ENCODE results near the gene NRXN3. TPM values are rescaled to one million over a fixed set of nuclear protein-coding genes. Genes with fewer than 3 reads are reported as not detected.

Gene NRXN3
- total and polyA plus RNA-seq, 7 donors = 0.06 to 0.74 (median 0.15) TPM

DNA sequence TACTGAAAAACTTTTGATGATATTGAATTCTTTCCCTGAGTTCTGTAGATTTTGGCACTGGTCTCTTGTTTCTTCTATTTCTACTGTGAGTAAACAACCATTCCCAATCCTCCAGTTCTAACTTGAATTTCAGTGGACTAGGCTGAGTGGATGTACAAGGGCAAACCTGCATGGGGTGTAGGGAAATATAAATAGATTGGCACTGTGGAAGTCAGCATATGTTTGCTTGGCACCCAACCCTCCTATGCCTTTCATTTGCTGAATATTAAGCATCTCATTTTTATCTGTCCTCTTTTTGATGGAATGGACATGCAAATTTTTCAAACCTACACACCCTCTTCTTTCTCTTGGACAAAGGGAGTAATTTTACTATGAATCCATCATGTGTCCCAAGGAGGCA lies 1212.9 kb downstream of the NRXN3 start:
- intact Hi-C loops (cut with DNase I) = no loop called here
- no peak for TF ChIP-seq CTCF (IDR thresholded peaks at IDR 0.05)
- H3K4me1 ChIP-seq = no peaks in the 10 kb centered on the region
- H3K27me3 ChIP-seq (ENCODE audit: insufficient read depth in 3 of 3, low read length in 2 of 3) = no peaks in the 10 kb centered on the region
- no peaks in the 10 kb centered on the region for H3K36me3 ChIP-seq (ENCODE audit: insufficient read depth in 1 of 2, low read depth in 1 of 2)
- no peaks in the 10 kb centered on the region for H3K9me3 ChIP-seq
- DNase-seq (no peak), ATAC-seq (no peak)
- H3K4me3 ChIP-seq = no peak overlapping the region
- no peak overlapping the region for H3K27ac ChIP-seq

DNA sequence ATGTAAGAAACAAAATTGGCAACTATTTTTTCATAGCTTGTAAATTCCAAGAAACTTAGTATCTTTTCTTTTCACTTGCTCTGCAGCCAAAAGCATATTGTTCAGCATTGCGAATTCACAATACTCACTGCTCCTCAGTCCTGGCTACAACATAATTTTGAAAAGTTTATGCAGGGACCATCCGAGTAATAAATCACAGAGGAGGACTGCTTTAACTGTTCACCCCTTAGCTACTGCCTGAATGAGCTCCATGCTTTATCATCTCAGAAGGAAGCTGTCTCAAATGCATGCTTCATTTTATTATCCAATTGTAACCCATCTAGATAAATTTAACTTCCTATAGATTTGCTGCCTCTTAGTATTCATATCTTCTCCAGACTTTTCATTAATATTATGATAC lies 1213.3 kb downstream of the NRXN3 start:
- H3K27ac ChIP-seq = no peak overlapping the region
- TF ChIP-seq CTCF (IDR thresholded peaks at IDR 0.05) = no peak
- no peaks in the 10 kb centered on the region for H3K27me3 ChIP-seq (ENCODE audit: insufficient read depth in 3 of 3, low read length in 2 of 3)
- DNase-seq = no peak
- intact Hi-C loops (cut with DNase I) = no loop called here
- ATAC-seq = no peak
- no peaks in the 10 kb centered on the region for H3K36me3 ChIP-seq (ENCODE audit: insufficient read depth in 1 of 2, low read depth in 1 of 2)
- no peaks in the 10 kb centered on the region for H3K4me1 ChIP-seq
- 54 to 56% (median 54%) methylated on average over 2 of the region's 2 CpGs for WGBS, 3 donors
- H3K9me3 ChIP-seq = no peaks in the 10 kb centered on the region
- H3K4me3 ChIP-seq = no peak overlapping the region

GRCh38 chr14:79395061-79395460 lies 1224.9 kb downstream of the NRXN3 start:
- intact Hi-C loops (cut with DNase I) = no loop called here
- no peak for ATAC-seq

DNA sequence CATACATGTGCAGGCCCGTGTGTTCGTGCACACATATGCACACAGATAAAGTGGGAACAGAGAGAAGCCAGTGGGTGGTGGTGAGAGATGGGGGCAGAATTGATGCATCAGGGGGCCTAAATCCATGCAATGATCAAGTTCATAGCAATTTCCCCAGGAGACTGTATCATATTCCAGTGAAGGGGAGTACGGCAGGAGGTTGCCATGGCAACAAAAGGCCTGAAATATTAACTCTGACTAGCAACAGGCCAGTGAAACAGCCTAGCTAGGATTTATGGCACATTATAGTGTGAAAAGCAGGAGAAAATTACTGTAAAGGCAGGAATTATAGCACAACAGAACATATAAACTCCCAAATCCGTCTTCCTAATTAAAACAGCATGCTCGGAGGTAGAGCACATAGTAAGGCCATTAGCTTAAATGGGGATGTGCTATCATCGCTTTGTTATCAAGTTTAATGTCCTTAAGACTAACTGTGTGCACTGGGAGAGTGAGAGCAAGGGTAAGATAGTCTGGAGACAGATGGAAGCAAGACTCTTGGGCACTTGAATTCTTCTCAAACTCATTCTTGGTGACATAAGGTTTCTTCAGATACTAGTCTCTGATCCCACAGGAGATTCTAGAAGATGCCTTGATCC lies 1234.8 kb downstream of the NRXN3 start:
- TF ChIP-seq CTCF (IDR thresholded peaks at IDR 0.05) = no peak
- DNase-seq (no peak), ATAC-seq (no peak)
- Histone ChIP-seq H3K36me3 (ENCODE audit: insufficient read depth in 1 of 2, low read depth in 1 of 2) (no peaks in the 10 kb centered on the region), H3K9me3 (no peaks in the 10 kb centered on the region), H3K27ac (no peak overlapping the region), H3K4me3 (no peak overlapping the region), H3K4me1 (no peaks in the 10 kb centered on the region), H3K27me3 (ENCODE audit: insufficient read depth in 3 of 3, low read length in 2 of 3) (peaks cover 0 to 2% (median 0%) of the 10 kb centered on the region in 3 donors)
- intact Hi-C loops (cut with DNase I) = no loop called here
- WGBS, 3 donors = 48 to 58% (median 50%) methylated on average over 6 of the region's 6 CpGs

More at GRCh38 chr14:79395061-79395460, 1224.9 kb downstream of the NRXN3 start:
- H3K27ac ChIP-seq = no peak overlapping the region
- no peak for TF ChIP-seq CTCF (IDR thresholded peaks at IDR 0.05)
- no peaks in the 10 kb centered on the region for H3K36me3 ChIP-seq (ENCODE audit: insufficient read depth in 1 of 2, low read depth in 1 of 2)
- H3K27me3 ChIP-seq (ENCODE audit: insufficient read depth in 3 of 3, low read length in 2 of 3) = no peaks in the 10 kb centered on the region
- no peak for DNase-seq
- no peaks in the 10 kb centered on the region for H3K4me1 ChIP-seq
- H3K4me3 ChIP-seq = no peak overlapping the region
- H3K9me3 ChIP-seq = no peaks in the 10 kb centered on the region

DNA sequence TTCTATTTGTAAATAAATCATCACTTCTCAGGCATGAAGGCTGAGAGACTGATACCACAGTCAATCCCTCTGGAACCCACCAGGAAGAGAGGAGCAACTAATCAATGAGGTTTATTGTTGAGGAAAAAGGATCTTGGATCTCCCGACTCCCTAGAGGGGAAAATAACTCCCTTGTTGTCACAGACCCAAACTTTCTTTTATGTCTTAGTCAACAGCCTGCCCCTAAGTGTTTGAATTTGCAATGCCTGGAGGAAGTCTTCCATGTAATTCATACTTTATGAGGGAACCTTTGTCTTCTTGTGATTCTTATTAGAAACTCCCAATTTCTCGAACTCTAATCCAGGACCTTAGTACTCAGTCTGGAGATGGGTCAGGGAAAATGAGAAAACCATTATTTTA lies 1235.3 kb downstream of the NRXN3 start:
- H3K4me3 ChIP-seq = no peak overlapping the region
- 41 to 50% (median 48%) methylated on average over 2 of the region's 2 CpGs for WGBS, 3 donors
- ATAC-seq = no peak
- no peak for TF ChIP-seq CTCF (IDR thresholded peaks at IDR 0.05)
- no peaks in the 10 kb centered on the region for H3K4me1 ChIP-seq
- peaks cover 0 to 2% (median 0%) of the 10 kb centered on the region in 3 donors for H3K27me3 ChIP-seq (ENCODE audit: insufficient read depth in 3 of 3, low read length in 2 of 3)
- intact Hi-C loops (cut with DNase I) = no loop called here
- DNase-seq = no peak
- no peaks in the 10 kb centered on the region for H3K9me3 ChIP-seq
- H3K36me3 ChIP-seq (ENCODE audit: insufficient read depth in 1 of 2, low read depth in 1 of 2) = no peaks in the 10 kb centered on the region
- H3K27ac ChIP-seq = no peak overlapping the region

All from psoas muscle (tissue), 8 donors.